ENCODE measurements around the gene RBPMS2.
"Not testable (repeated sequence)": the region's sequence is repeated elsewhere in the genome, so short reads cannot be mapped to it uniquely, and the experiment has no call there.

- not testable (repeated sequence) for TF ChIP-seq CTCF (conservative IDR thresholded peaks at IDR 0.05 in 1 of 2, IDR thresholded peaks at IDR 0.05 in 1 of 2; ENCODE audit: extremely low read depth in 1 of 2, insufficient read depth in 1 of 2, low read depth in 1 of 2, low read length in 2 of 2); EZH2 (IDR thresholded peaks at IDR 0.05; ENCODE audit: borderline replicate concordance, low read length)
These were observed 20.5 kb upstream of the RBPMS2 start for GRCh38 chr15:64795921-64796320.
